OCI-LY7 (cell line): ENCODE results near the gene HHEX. TPM values are rescaled to one million over a fixed set of nuclear protein-coding genes. Genes with fewer than 3 reads are reported as not detected.

ENCODE experiments used
- BruUV-seq: library from RNA; stranded (reverse); fragments of 400-500 nt; replicated peaks from 2 replicates; lab custom pipeline; 2021; lab: Mats Ljungman, UMichigan
- CTCF ChIA-PET: fragments of 300-600 bp; sonication (Branson Sonifier 250); formaldehyde crosslinking; loops from one replicate; lab custom pipeline; 2022; ENCODE audit warnings: antibody characterized with exemption; ENCODE audit not compliant: unreplicated experiment; lab: Charles Lee
- POLR2A ChIA-PET: fragments of 300-600 bp; sonication (Branson Sonifier 250); formaldehyde crosslinking; loops from one replicate; lab custom pipeline; 2022; ENCODE audit warnings: antibody characterized with exemption; lab: Charles Lee
- DNase-seq: peaks from one replicate; pipeline ENCODE4 v3.0.0-alpha.2; 2015; ENCODE audit warnings: low spot score
- H2AFZ ChIP-seq: fragments of 200-600 bp; sonication (generic), shearing (Covaris generic); 2 replicates; pipeline ENCODE4 v1.6.1; 2014; ENCODE audit warnings: mild to moderate bottlenecking, antibody characterized with exemption, low read length, moderate library complexity
- H3K27ac ChIP-seq: fragments of 200-600 bp; sonication (generic); 2 replicates; pipeline ENCODE4 v1.5.1; 2014; ENCODE audit warnings: mixed run types, low read depth, mild to moderate bottlenecking, moderate library complexity, low read length, inconsistent platforms; ENCODE audit not compliant: poor library complexity, severe bottlenecking
- H3K36me3 ChIP-seq: fragments of 200-600 bp; sonication (generic); 2 replicates; pipeline ENCODE4 v1.6.1; 2014; ENCODE audit warnings: mild to moderate bottlenecking, antibody characterized with exemption, low read length, moderate library complexity, mixed read lengths; ENCODE audit not compliant: insufficient read depth
- H3K4me1 ChIP-seq: fragments of 200-600 bp; sonication (generic); 2 replicates; pipeline ENCODE4 v1.5.1; 2014; ENCODE audit warnings: mild to moderate bottlenecking, low read length; ENCODE audit not compliant: insufficient read depth, poor library complexity, severe bottlenecking
- H3K4me2 ChIP-seq: fragments of 200-600 bp; sonication (generic); 2 replicates; pipeline ENCODE4 v1.6.1; 2014; ENCODE audit warnings: mild to moderate bottlenecking, low read length
- H3K4me3 ChIP-seq: fragments of 200-600 bp; sonication (generic); 2 replicates; pipeline ENCODE4 v1.5.1; 2014; ENCODE audit warnings: mild to moderate bottlenecking, low read depth, low read length; ENCODE audit not compliant: poor library complexity, severe bottlenecking
- H3K79me2 ChIP-seq: fragments of 200-600 bp; sonication (generic); 2 replicates; pipeline ENCODE4 v1.6.1; 2016; ENCODE audit warnings: low read depth, mild to moderate bottlenecking, low read length, moderate library complexity, mixed read lengths; ENCODE audit not compliant: insufficient read depth
- H3K9me2 ChIP-seq: fragments of 200-600 bp; sonication (generic); 2 replicates; pipeline ENCODE4 v1.6.1; 2016; ENCODE audit warnings: mild to moderate bottlenecking, low read length, mixed read lengths; ENCODE audit not compliant: insufficient read depth
- H3K9me3 ChIP-seq: fragments of 200-600 bp; sonication (generic); 2 replicates; pipeline ENCODE4 v1.6.1; 2014; ENCODE audit warnings: mild to moderate bottlenecking, mixed run types, low read length, mixed read lengths
- H4K20me1 ChIP-seq: fragments of 200-600 bp; sonication (generic); 2 replicates; pipeline ENCODE4 v1.6.1; 2014; ENCODE audit warnings: mild to moderate bottlenecking, antibody characterized with exemption, low read length, moderate library complexity, mixed read lengths; ENCODE audit not compliant: insufficient read depth
- CTCF ChIP-seq: fragments of 200-600 bp; sonication (generic); conservative IDR thresholded peaks from 2 replicates; pipeline ENCODE4 v1.5.1; 2014; ENCODE audit warnings: mild to moderate bottlenecking, antibody characterized with exemption, low read length, moderate library complexity, mixed read lengths
- EZH2phosphoT487 ChIP-seq: fragments of 200-600 bp; sonication (generic); IDR thresholded peaks from 2 replicates; pipeline ENCODE4 v1.6.1; 2018; ENCODE audit warnings: low read depth, borderline replicate concordance, mild to moderate bottlenecking, mixed run types, antibody characterized with exemption, low read length, moderate library complexity, mixed read lengths
- intact Hi-C: fragments of 100-400 bp; cut with micrococcal nuclease; formaldehyde crosslinking; loops from one replicate; pipeline ENCODE4 v1.10.0; 2022; ENCODE audit not compliant: unreplicated experiment
- total RNA-seq, 2 experiments: library from RNA; depleted of rRNA in 1 of 2; stranded (reverse); fragments of >200 nt in 1 of 2; shearing (Covaris generic) in 1 of 2; gene quantifications; 2 replicates each; pipeline ENCODE4 v1.2.3, GENCODE V29; 2014 to 2022

The HHEX gene
- total RNA-seq, 2 experiments from 2014 or later = 1.6 to 2.8 TPM

- H3K79me2 ChIP-seq = no peaks in the 10 kb centered on the region
- TF ChIP-seq EZH2phosphoT487 = no peak
- no peak for TF ChIP-seq CTCF
- no peaks in the 10 kb centered on the region for H3K36me3 ChIP-seq
- no peak overlapping the region for H2AFZ ChIP-seq
- CTCF ChIA-PET = interaction anchor here (0.8 kb wide), 1 partner anchor 9 kb away, joined by 3 read pairs; no protein-coding TSS in a partner anchor
- H3K4me3 ChIP-seq = no peak overlapping the region
- H3K27ac ChIP-seq = no peak overlapping the region
- POLR2A ChIA-PET = interaction anchor here (1.2 kb wide), 1 partner anchor 30 kb away, joined by 3 read pairs; no protein-coding TSS in a partner anchor
- H3K4me1 ChIP-seq = peaks cover 24% of the 10 kb centered on the region
- H3K9me3 ChIP-seq = no peaks in the 10 kb centered on the region
- H4K20me1 ChIP-seq = no peaks in the 10 kb centered on the region
- BruUV-seq = no TSS peak
- no peak for DNase-seq
- H3K9me2 ChIP-seq = no peaks in the 10 kb centered on the region
- intact Hi-C loops = no loop called here
- no peak overlapping the region for H3K4me2 ChIP-seq
Observed at GRCh38 chr10:92697663-92698511, 8.1 kb downstream of the HHEX start.

GRCh38 chr10:92699193-92699517 is 9.4 kb downstream of the HHEX start:
- H2AFZ ChIP-seq = no peak overlapping the region
- no peak for DNase-seq
- H3K4me1 ChIP-seq = peaks cover 28% of the 10 kb centered on the region
- CTCF ChIA-PET = no interaction called here
- POLR2A ChIA-PET = interaction anchor here (1.1 to 1.4 kb wide), 2 partner anchors 15 to 21 kb away, joined by 3 to 5 read pairs; no protein-coding TSS in a partner anchor
- intact Hi-C loops = no loop called here
- H4K20me1 ChIP-seq = no peaks in the 10 kb centered on the region
- no peak overlapping the region for H3K27ac ChIP-seq
- peak overlapping the region; percentile 33 for H3K4me2 ChIP-seq
- H3K9me2 ChIP-seq = no peaks in the 10 kb centered on the region
- H3K36me3 ChIP-seq = no peaks in the 10 kb centered on the region
- BruUV-seq = no TSS peak
- no peaks in the 10 kb centered on the region for H3K9me3 ChIP-seq
- TF ChIP-seq EZH2phosphoT487 (no peak), CTCF (no peak)
- H3K79me2 ChIP-seq = no peaks in the 10 kb centered on the region
- no peak overlapping the region for H3K4me3 ChIP-seq
